Stimulated activated CD4-positive, alpha-beta T cell treated with anti-CD3 and anti-CD28 coated beads, Interleukin-2, amount 100 ng/mL, for 4 hours (primary cell): ENCODE results near the gene C1orf116.
A peak's percentile ranks its signal among the peaks of the same experiment; 100 is the strongest.

Experiments used
- DNase-seq: peaks from one replicate; pipeline ENCODE4 v3.0.0-alpha.2; 2020; ENCODE audit warnings: low read depth

Gene C1orf116

DNA sequence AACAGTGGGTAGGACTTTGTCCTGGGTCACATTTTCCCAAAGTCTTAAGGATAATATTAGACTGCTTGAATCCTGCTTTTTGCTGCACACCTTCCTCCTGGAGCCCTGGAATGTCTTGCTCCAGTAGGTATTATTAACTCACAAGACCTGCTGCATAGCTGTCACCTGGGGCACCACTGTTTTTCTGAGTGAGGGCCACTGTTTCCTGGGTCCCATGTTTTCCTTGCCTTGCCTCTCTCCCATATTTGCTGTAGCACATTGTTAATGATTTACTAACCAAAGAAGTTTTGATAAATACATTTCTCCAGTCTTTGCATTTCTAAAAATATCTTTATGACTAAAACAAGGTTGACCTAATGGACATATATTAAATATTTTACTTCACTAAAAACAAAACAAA is 39.8 kb downstream of the C1orf116 start:
- no peak for DNase-seq

GRCh38 chr1:206987873-206988272 is 44.7 kb downstream of the C1orf116 start:
- no peak for DNase-seq

DNA sequence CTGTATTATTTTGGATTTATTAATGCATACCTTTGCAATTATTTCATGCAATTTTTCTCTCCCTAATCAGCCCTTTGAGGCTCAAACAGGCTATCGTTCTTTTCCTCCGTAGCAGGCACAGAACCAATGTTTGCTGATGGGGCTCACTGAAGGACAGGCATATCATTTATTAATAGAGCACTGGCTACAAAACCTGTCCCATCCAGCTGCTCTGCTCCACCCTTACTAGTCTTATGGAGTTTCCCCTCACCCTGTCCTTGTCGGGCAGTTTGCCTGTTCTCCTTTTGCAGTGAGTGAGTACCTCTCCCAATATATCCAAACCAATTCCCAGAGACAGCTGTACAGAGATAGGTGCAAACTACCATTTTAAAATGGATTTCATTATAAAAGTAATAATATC is 45.7 kb downstream of the C1orf116 start:
- no peak for DNase-seq

DNA sequence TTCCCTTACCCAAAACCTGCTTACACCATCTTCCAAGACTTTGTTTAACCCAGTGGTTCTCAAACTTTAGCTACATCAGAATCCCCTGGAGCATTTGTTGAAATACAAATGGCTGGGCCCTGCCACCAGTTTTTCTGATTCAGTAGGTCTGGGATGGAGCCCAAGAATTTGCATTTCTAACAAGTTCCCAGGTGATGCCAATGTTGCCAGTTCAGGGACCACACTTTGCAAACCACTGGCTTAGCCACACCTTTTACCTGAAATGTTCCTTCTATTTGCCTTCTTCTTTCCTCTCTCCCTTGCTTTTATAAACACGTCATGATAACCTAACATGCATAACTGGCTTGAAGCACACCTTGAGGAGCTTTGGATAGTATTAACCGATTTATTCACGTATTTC is 46.2 kb downstream of the C1orf116 start:
- DNase-seq = no peak

DNA sequence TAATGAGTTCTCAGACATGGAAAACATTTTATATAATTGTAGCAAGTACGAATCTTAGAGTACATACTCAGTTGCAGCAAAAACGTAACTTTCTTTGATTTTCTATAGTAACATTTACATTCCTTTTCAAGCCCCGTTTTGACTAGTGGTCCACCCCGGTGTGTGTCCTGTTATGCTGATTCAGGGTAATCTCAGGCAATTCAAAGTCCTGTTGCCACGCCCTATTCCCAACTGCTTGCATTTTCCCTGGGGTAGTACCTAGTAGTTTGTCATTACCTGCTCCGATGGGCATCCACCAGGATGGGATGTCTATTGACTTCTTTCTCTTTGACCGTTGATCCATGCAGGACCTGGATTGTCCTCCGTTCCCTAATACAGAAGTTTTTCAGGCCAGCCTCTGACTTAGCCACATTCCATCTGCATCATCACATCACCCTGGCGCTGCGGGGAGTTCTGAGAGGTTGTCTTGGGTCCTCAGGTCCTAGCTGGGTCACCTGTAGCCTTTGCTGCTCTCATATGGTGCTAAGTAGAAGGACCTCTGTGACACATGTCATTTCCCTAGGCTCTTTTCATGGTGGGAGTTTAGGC is 47.3 kb downstream of the C1orf116 start:
- DNase-seq = no peak

- peak; percentile 38 for DNase-seq
Observed at GRCh38 chr1:206982216-206982615, 50.3 kb downstream of the C1orf116 start.

DNA sequence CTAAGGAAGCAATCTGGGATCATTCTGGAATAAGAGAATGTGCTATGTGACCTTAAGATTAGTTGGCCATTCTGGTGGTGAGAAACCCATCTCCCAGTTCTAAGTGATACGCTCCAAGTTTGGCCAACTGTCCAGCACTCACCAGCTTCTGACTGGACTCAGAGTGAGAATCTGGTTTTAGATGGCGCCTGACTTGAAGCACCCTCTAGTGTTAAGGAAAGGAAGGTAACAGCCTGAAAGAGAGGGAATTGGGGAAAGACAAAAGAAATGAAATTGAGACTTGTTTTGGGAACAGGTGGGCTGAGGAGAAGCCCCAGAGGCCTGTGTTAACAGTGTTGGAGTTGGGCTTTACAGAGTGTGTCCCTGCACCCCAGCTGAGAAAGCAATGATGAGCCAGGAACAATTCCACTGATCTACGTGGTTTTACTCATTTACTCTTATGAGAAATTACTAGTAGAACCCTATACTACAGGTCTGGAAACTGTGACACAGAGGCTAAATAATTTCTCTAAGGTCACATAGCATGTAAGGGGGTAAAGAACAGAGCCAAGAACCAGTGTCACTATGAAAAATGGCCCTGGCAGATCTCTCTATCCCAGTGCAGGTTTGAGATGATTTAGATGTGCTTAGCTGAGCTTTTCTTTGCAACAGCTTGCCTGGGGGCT is 53.0 kb downstream of the C1orf116 start:
- DNase-seq = no peak

DNA sequence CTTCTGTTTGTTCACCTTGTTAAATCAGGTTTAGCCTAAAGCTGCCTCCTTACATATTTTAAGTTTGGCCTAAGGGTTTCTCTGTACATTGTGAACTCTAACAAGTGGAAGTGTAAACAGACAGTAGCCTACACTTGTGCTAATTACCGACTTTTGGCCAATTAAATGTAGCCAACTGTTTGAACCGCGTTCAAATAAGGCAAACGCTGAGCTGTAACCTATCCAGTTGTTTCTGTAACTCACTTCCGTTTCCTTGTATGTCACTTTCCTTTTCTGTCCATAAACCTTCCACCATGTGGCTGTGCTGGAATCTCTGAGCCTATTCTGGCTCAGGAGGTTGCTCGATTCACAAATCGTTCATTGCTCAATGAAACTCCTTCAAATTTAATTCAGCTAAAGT is 54.3 kb downstream of the C1orf116 start:
- DNase-seq = no peak

GRCh38 chr1:206975306-206975705 is 57.2 kb downstream of the C1orf116 start:
- no peak for DNase-seq

DNA sequence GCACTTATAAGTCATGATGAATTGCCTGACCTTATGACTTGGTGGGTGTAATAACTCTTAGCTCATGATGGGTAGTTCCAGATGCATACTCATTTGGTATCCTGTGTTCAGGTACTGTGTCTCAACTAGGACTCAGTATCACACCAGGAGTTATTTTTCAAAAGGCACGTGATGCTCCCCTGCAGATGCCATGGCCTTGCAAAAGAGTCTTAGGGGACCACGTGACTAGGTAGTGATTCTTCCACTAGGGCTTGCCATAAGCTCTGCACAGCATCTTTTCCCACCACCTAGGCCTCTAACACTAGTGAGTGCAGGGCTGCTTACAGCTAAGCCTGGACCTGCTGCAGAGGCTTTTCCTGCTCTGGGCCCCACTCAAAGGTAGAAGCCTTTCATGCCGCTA is 58.4 kb downstream of the C1orf116 start:
- no peak for DNase-seq

GRCh38 chr1:206972728-206973127 is 59.8 kb downstream of the C1orf116 start:
- no peak for DNase-seq

DNA sequence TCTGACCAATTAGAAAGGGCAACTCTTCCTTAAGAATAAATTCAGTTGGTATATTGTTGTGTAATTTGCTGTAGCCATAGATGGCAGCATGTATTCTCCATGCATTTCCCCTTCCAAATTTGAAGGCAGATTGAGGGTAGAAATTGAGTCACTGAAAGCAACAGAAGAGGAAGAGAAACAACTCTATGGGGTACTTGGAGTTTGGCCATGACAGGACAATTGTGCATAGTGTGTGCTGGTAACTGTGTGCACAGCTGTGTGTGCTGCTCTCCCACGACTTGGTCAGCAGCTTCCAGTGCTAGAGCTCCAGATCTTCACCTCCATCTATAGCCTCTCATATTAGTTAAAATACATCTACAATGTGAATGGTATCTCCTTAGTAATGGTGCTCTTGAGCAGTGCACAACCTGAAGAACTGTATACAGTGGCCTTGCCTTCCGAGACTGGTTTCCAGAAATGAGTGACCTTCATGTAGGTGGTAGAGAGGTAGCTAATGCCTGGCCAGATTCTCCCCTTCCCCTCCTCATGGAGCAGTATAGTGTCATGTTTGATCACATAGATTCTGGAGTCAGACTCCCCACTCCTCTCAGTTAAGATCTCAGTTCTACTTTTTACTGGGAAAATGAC is 61.4 kb downstream of the C1orf116 start:
- DNase-seq = no peak

- no peak for DNase-seq
Observed at GRCh38 chr1:206970446-206970845, 62.1 kb downstream of the C1orf116 start, which contains the start of gene FCAMR. TSS of gene FCAMR (minus strand) at chr1:206970460. CDS start at chr1:206970125, 335 bp downstream.

DNA sequence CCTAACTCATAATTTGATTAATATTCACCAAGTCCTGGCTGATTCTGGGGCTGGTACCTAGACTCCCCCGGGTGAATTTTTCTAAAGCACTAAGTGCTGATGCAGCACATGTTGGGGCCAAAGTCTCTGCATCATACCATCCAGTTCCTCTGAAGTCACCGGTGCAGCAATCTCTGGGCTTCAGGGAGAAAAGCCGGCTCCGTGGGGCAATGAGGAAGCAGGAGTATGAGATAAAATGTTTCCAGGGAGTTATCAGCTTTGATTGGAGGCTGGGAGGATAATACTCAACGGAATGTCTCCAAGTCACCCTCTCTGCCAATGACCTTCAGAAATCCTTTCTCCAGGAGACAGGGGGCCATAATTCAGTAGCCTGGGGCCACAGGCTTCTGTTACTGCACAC is 63.5 kb downstream of the C1orf116 start:
- no peak for DNase-seq
